Stomach (tissue), 9 donors: ENCODE results near the gene DUSP28. TPM values are rescaled to one million over a fixed set of nuclear protein-coding genes. Genes with fewer than 3 reads are reported as not detected.

Experiments
- DNase-seq, 2 donors: peaks; one replicate each; pipeline versions ENCODE4 v3.0.0 to v3.0.0-alpha.2; 2013 to 2019
- H3K27ac ChIP-seq, 5 donors: fragments of 200-600 bp in 4 of 5; sonication (generic) in 4 of 5; one replicate each; pipeline ENCODE4 v1.5.1; 2013 to 2019; ENCODE audit warnings: mild to moderate bottlenecking in 1 of 5, moderate library complexity in 1 of 5
- H3K27me3 ChIP-seq, 3 donors: fragments of 200-600 bp; sonication (generic); one replicate each; pipeline ENCODE4 v1.5.1; 2017 to 2019; ENCODE audit warnings: mixed run types in 1 of 3
- H3K36me3 ChIP-seq, 4 donors: fragments of 200-600 bp; sonication (generic); 1 replicate in 3 of 4; 2 replicates in 1 of 4; pipeline ENCODE4 v1.5.1; 2016 to 2019
- H3K4me1 ChIP-seq, 4 donors: fragments of 200-600 bp; sonication (generic); one replicate each; pipeline ENCODE4 v1.5.1; 2016 to 2019
- H3K4me3 ChIP-seq, 4 donors: fragments of 200-600 bp; sonication (generic) in 3 of 4; one replicate each; pipeline ENCODE4 v1.5.1; 2016 to 2019; ENCODE audit warnings: mild to moderate bottlenecking in 1 of 4
- H3K9me3 ChIP-seq, 4 donors: fragments of 200-600 bp; sonication (generic); one replicate each; pipeline ENCODE4 v1.5.1; 2016 to 2019
- EP300 ChIP-seq: sonication (generic); formaldehyde crosslinking; IDR thresholded peaks from one replicate; pipeline ENCODE4 v1.6.1; 2017; ENCODE audit warnings: antibody characterized with exemption
- POLR2A ChIP-seq, 4 donors: fragments of 450-650 bp; IDR thresholded peaks; one replicate each; pipeline ENCODE4 v1.6.1; 2016; ENCODE audit warnings: antibody characterized with exemption in 4 of 4, control low read depth in 2 of 4, mild to moderate bottlenecking in 1 of 4, moderate library complexity in 1 of 4
- POLR2AphosphoS5 ChIP-seq, 3 donors: sonication (generic); formaldehyde crosslinking; IDR thresholded peaks; one replicate each; pipeline ENCODE4 v1.6.1; 2016; ENCODE audit warnings: antibody characterized with exemption in 3 of 3
- WGBS, 5 donors: extraction: QIAGEN DNeasy Blood & Tissue Kit in 3 of 5; methylation state at CpG; one replicate each; pipeline versions ENCODE4 v1.1.5 to v1.1.7; 2013 to 2018; 5-methylcytosine and 5-hydroxymethylcytosine counted together
- intact Hi-C: fragments of 100-400 bp; cut with DNase I; formaldehyde crosslinking; loops from one replicate; pipeline ENCODE4 v1.15.1; 2023; ENCODE audit warnings: low total_unique reads
- polyA plus RNA-seq, 3 donors: library from polyadenylated mRNA; stranded (reverse); fragments of 200-250 nt; gene quantifications; one replicate each; pipeline ENCODE4 v1.2.3, GENCODE V29; 2013
- total RNA-seq, 5 donors: library from RNA; depleted of rRNA; stranded (reverse); fragments of >200 nt; gene quantifications; one replicate each; pipeline versions ENCODE4 v1.1.0 to v1.2.3, GENCODE V29; 2014 to 2016
- TF ChIP-seq, protein P1 (sequence below), 7 experiments: fragments of 450-650 bp in 4 of 7; fragments of 200-600 bp in 3 of 7; sonication (generic) in 3 of 7; IDR thresholded peaks; one replicate each; pipeline ENCODE4 v1.5.1; 2016 to 2019; ENCODE audit warnings: antibody characterized with exemption in 7 of 7, control low read depth in 2 of 7, mild to moderate bottlenecking in 1 of 7
- donor health status: healthy with polysubstance abuse.
- donor health status: Bipolar disorder and iron deficiency.
- donor health status: healthy.

Gene DUSP28
- total and polyA plus RNA-seq, 8 donors, result 1.3 to 71.5 (median 4.0) TPM

DNA sequence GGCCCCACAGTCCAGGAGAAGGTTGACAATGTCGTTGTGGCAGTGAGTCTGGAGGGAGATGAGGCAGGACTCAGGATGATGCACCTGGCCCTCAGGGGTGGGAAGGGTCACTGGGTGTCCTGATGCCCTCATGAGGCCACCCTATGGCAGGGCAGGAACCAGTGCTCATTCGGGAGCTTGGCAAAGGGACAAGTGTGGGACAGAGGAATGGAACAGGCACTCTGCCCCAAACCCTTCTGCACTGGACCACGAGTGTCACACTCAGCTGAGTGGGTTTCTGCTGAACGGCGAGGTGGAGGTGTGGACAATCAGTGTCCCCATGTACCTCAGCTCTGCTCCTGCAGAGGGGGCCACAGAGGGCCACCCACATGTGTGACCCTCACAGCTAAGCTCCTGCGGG is 34.4 kb upstream of the DUSP28 start:
- intact Hi-C loops, result no loop called here
- no peak overlapping the region for H3K27ac ChIP-seq
- H3K4me1 ChIP-seq, result no peaks in the 10 kb centered on the region
- no peak overlapping the region for H3K4me3 ChIP-seq
- H3K9me3 ChIP-seq, result peaks cover 0 to 32% (median 6%) of the 10 kb centered on the region in 4 donors
- DNase-seq, result no peak
- 92 to 99% (median 98%) methylated on average over 6 of the region's 6 CpGs for WGBS, 5 donors
- TF ChIP-seq, protein P1, sequence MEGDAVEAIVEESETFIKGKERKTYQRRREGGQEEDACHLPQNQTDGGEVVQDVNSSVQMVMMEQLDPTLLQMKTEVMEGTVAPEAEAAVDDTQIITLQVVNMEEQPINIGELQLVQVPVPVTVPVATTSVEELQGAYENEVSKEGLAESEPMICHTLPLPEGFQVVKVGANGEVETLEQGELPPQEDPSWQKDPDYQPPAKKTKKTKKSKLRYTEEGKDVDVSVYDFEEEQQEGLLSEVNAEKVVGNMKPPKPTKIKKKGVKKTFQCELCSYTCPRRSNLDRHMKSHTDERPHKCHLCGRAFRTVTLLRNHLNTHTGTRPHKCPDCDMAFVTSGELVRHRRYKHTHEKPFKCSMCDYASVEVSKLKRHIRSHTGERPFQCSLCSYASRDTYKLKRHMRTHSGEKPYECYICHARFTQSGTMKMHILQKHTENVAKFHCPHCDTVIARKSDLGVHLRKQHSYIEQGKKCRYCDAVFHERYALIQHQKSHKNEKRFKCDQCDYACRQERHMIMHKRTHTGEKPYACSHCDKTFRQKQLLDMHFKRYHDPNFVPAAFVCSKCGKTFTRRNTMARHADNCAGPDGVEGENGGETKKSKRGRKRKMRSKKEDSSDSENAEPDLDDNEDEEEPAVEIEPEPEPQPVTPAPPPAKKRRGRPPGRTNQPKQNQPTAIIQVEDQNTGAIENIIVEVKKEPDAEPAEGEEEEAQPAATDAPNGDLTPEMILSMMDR (IDR thresholded peaks at IDR 0.05), result no peak
- H3K27me3 ChIP-seq, result peaks cover 0 to 4% (median 0%) of the 10 kb centered on the region in 3 donors
- peaks cover 10 to 70% (median 67%) of the 10 kb centered on the region in 4 donors for H3K36me3 ChIP-seq

DNA sequence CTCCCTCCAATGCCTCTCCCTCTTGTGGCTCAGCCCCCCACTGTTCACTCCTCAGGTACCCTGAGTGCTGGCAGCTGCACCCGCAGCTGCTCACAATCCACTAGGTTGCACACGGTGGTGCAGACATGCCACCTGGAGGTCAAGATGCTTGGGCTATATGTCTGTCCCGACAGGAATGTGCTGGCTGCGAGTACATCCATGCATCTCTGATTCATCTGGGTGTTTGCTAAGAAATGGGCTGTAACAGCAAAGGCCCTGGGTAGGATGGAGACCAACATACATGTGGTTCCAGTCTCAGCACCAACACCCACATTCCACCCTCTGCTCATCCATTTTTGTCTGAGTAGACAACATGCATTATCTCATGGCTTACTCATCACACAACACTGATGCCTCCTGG is 33.6 kb upstream of the DUSP28 start:
- Histone ChIP-seq H3K4me1 (no peaks in the 10 kb centered on the region), H3K4me3 (no peak overlapping the region), H3K27me3 (no peaks in the 10 kb centered on the region), H3K36me3 (peaks cover 10 to 77% (median 71%) of the 10 kb centered on the region in 4 donors), H3K9me3 (peaks cover 0 to 38% (median 13%) of the 10 kb centered on the region in 4 donors), H3K27ac (no peak overlapping the region)
- no peak for DNase-seq
- intact Hi-C loops, result no loop called here
- TF ChIP-seq EP300 (no peak), POLR2AphosphoS5 (IDR thresholded peaks at IDR 0.05) (no peak), POLR2A (IDR thresholded peaks at IDR 0.05) (no peak)
- TF ChIP-seq, protein P1 (IDR thresholded peaks at IDR 0.05), result no peak
- 85 to 93% (median 92%) methylated on average over 2 to 4 of the region's 4 CpGs for WGBS, 5 donors

GRCh38 chr2:240527153-240527750 is 32.9 kb upstream of the DUSP28 start:
- Histone ChIP-seq H3K9me3 (peaks cover 0 to 45% (median 20%) of the 10 kb centered on the region in 4 donors), H3K4me3 (no peak overlapping the region), H3K36me3 (peaks cover 10 to 78% (median 69%) of the 10 kb centered on the region in 4 donors), H3K27ac (no peak overlapping the region), H3K27me3 (no peaks in the 10 kb centered on the region), H3K4me1 (no peaks in the 10 kb centered on the region)
- 82 to 95% (median 94%) methylated on average over 3 of the region's 3 CpGs for WGBS, 5 donors
- TF ChIP-seq, protein P1 (IDR thresholded peaks at IDR 0.05), result no peak
- DNase-seq, result no peak
- intact Hi-C loops, result no loop called here

- DNase-seq, result no peak
- H3K9me3 ChIP-seq, result peaks cover 0 to 58% (median 27%) of the 10 kb centered on the region in 4 donors
- no peak overlapping the region for H3K27ac ChIP-seq
- 89 to 95% (median 92%) methylated on average over 6 to 13 of the region's 13 CpGs for WGBS, 5 donors
- H3K36me3 ChIP-seq, result peaks cover 10 to 76% (median 61%) of the 10 kb centered on the region in 4 donors
- H3K4me1 ChIP-seq, result no peaks in the 10 kb centered on the region
- H3K4me3 ChIP-seq, result no peak overlapping the region
- no peaks in the 10 kb centered on the region for H3K27me3 ChIP-seq
- intact Hi-C loops, result no loop called here
- TF ChIP-seq POLR2A (IDR thresholded peaks at IDR 0.05), result no peak
- no peak for TF ChIP-seq EP300
- TF ChIP-seq POLR2AphosphoS5 (IDR thresholded peaks at IDR 0.05), result no peak
- TF ChIP-seq, protein P1 (IDR thresholded peaks at IDR 0.05), result no peak
Measured at GRCh38 chr2:240528406-240529040, 31.6 kb upstream of the DUSP28 start.
